ENCODE data around the gene CCL4. TPM values are rescaled to one million over a fixed set of nuclear protein-coding genes. Genes with fewer than 3 reads are reported as not detected.

Gene CCL4
- total RNA-seq, 2 donors from 2014 or later, result not detected

DNA sequence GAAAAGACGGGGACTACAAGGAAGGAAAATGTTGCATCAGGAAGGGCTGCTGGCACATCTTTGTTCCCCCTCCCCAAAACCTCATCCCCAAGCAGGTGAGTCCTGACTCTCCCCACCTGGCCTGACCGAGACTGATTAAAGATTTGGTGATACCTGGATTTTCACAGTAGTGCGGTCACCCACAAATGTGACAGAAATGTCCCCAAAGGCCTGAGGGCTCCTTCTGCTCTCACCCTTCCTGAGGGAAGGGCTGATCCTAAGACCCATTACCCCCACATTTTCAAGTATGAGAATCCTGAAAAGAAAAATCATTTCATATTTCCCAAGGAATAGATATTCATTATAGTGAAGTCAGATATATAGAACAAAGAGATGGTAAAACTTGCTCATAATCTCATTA is 44.0 kb downstream of the CCL4 start:
- peaks cover 10% of the 10 kb centered on the region for H3K27me3 Mint-ChIP-seq (ENCODE audit: insufficient read depth)
- Histone ChIP-seq H3K9ac (ENCODE audit: extremely low read depth, low read length, poor library complexity, severe bottlenecking) (no peak overlapping the region), H3K9me3 (ENCODE audit: control insufficient read depth, low read length) (no peaks in the 10 kb centered on the region), H3K27me3 (ENCODE audit: control insufficient read depth, insufficient read depth, low read length, poor library complexity, severe bottlenecking) (no peaks in the 10 kb centered on the region), H3K4me3 (ENCODE audit: low read length) (no peak overlapping the region), H3K4me1 (ENCODE audit: control insufficient read depth, insufficient read depth, low read length) (no peaks in the 10 kb centered on the region), H3K27ac (ENCODE audit: low read depth, low read length) (no peak overlapping the region), H3K36me3 (ENCODE audit: control insufficient read depth, insufficient read depth, low read length) (no peaks in the 10 kb centered on the region)
- H3K36me3 Mint-ChIP-seq (ENCODE audit: low read depth), result no peaks in the 10 kb centered on the region
- DNase-seq, result peak; percentile 45
- no peak overlapping the region for H3K27ac Mint-ChIP-seq
- no peaks in the 10 kb centered on the region for H3K9me3 Mint-ChIP-seq
- H3K4me1 Mint-ChIP-seq, result peaks cover 4% of the 10 kb centered on the region
- no peak overlapping the region for H3K4me3 Mint-ChIP-seq
- no peak for TF ChIP-seq CTCF (conservative IDR thresholded peaks at IDR 0.05)
- WGBS, 2 experiments (ENCODE audit: insufficient coverage in 1 of 2, insufficient read length in 1 of 2), result 88 to 94% methylated on average over 2 to 3 of the region's 3 CpGs

DNA sequence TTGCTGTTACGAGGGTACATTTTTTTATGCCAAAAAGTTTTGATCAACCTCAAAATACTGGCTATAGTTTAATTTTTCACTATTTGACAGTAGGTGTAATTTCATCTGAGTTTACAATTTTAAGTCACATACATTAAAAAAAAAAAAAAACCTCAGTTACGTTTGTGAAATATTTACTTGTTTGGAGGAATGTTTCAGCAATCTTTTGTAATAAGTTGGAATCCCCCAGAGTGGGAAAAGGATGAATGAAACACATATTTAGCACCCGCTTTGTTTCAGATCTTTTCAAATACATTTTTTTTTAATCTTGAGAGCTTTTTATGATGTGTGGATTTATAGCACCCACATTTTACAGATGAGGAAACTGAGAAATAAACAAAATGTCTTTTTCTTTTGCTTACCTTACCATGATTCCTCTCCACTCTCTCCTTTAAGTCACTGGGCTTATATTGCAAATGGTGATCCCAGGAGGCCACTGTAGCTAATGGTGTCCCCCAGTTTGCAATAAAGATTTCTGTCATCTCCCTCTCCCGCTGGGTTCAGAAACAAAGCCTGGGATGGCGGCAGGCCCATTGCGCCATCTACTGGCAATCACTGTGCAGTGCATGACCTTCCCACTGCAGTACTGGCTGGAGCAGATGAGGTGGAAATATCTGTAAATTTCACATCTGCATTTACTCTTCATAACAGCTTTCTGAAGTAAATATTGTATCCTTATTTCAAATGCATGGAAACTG is 45.1 kb downstream of the CCL4 start:
- Histone ChIP-seq H3K4me1 (ENCODE audit: control insufficient read depth, insufficient read depth, low read length) (no peaks in the 10 kb centered on the region), H3K27ac (ENCODE audit: low read depth, low read length) (no peak overlapping the region), H3K27me3 (ENCODE audit: control insufficient read depth, insufficient read depth, low read length, poor library complexity, severe bottlenecking) (no peaks in the 10 kb centered on the region), H3K9ac (ENCODE audit: extremely low read depth, low read length, poor library complexity, severe bottlenecking) (no peak overlapping the region), H3K36me3 (ENCODE audit: control insufficient read depth, insufficient read depth, low read length) (no peaks in the 10 kb centered on the region), H3K9me3 (ENCODE audit: control insufficient read depth, low read length) (no peaks in the 10 kb centered on the region), H3K4me3 (ENCODE audit: low read length) (no peak overlapping the region)
- Mint-ChIP-seq H3K27ac (no peak overlapping the region), H3K4me3 (no peak overlapping the region), H3K4me1 (peaks cover 4% of the 10 kb centered on the region), H3K27me3 (ENCODE audit: insufficient read depth) (peaks cover 7% of the 10 kb centered on the region), H3K9me3 (no peaks in the 10 kb centered on the region), H3K36me3 (ENCODE audit: low read depth) (no peaks in the 10 kb centered on the region)
- DNase-seq, result peak; percentile 96
- TF ChIP-seq CTCF (conservative IDR thresholded peaks at IDR 0.05), result peak; percentile 100
- 28 to 40% methylated on average over 3 to 5 of the region's 6 CpGs for WGBS, 2 experiments (ENCODE audit: insufficient coverage in 1 of 2, insufficient read length in 1 of 2)

DNA sequence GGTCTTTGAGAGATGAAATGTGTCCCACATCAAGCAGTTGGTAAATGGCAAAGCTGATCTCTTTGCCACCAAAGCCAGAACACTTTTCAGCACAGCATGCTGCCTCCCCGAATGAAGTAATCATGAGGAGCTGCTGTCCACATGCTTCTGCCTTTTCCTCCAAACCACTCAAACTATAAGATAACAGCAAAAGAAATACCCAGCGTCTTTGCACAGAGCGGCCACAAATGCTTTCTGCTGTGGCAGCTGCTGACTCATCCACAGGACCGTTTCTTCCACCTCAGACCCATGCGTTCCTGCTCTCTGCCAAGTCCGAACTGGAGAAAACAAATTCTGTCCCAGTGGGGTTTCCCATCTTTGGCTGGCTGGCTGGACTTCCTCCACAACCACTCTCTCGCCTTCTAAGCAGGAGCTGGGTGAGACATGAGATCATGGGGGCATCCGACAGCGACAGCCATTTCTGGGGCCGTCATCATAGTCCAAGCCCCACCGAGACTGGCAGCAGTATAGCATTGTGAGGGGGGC is 45.7 kb downstream of the CCL4 start:
- Histone ChIP-seq H3K4me1 (ENCODE audit: control insufficient read depth, insufficient read depth, low read length) (no peaks in the 10 kb centered on the region), H3K27me3 (ENCODE audit: control insufficient read depth, insufficient read depth, low read length, poor library complexity, severe bottlenecking) (no peaks in the 10 kb centered on the region), H3K9ac (ENCODE audit: extremely low read depth, low read length, poor library complexity, severe bottlenecking) (no peak overlapping the region), H3K36me3 (ENCODE audit: control insufficient read depth, insufficient read depth, low read length) (no peaks in the 10 kb centered on the region), H3K4me3 (ENCODE audit: low read length) (no peak overlapping the region), H3K9me3 (ENCODE audit: control insufficient read depth, low read length) (no peaks in the 10 kb centered on the region), H3K27ac (ENCODE audit: low read depth, low read length) (no peak overlapping the region)
- Mint-ChIP-seq H3K27ac (no peak overlapping the region), H3K9me3 (no peaks in the 10 kb centered on the region), H3K4me3 (no peak overlapping the region), H3K27me3 (ENCODE audit: insufficient read depth) (peaks cover 7% of the 10 kb centered on the region), H3K36me3 (ENCODE audit: low read depth) (no peaks in the 10 kb centered on the region), H3K4me1 (peaks cover 4% of the 10 kb centered on the region)
- no peak for TF ChIP-seq CTCF (conservative IDR thresholded peaks at IDR 0.05)
- WGBS, 2 experiments (ENCODE audit: insufficient coverage in 1 of 2, insufficient read length in 1 of 2), result 85 to 91% methylated on average over 8 to 11 of the region's 11 CpGs
- DNase-seq, result peak; percentile 70
